ENCODE results near the gene SNIP1. TPM values are rescaled to one million over a fixed set of nuclear protein-coding genes. Genes with fewer than 3 reads are reported as not detected.

The SNIP1 gene
- total RNA-seq, 3 donors from 2014 or later (not counting 1 experiment from before 2014, with no cell fraction given): 67.2 to 74.8 (median 68.1) TPM

DNA sequence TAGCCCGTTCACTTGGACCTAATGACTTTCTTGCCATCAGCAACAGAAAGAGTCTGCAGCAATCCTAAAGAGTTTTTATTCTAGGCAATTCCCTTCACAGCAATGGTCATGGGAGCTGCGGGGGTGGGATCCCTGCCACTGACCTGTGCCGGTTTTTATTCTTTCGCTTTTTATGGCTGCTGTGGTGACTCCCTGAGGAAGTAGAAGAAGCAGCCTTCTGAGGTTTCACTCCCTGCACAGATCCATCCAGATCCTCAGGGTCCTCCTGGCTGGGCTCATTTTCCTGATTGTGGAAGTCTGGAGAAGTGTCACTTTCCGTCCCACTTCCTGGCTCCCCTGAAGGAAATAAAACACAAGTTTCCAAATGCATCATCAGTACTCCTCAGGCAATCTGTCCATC lies 52.4 kb downstream of the SNIP1 start:
- no peak overlapping the region for H3K4me3 ChIP-seq (ENCODE audit: low read length)
- H3K9me3 Mint-ChIP-seq: no peaks in the 10 kb centered on the region
- DNase-seq (no peak), ATAC-seq (no peak)
- TF ChIP-seq, protein P1, sequence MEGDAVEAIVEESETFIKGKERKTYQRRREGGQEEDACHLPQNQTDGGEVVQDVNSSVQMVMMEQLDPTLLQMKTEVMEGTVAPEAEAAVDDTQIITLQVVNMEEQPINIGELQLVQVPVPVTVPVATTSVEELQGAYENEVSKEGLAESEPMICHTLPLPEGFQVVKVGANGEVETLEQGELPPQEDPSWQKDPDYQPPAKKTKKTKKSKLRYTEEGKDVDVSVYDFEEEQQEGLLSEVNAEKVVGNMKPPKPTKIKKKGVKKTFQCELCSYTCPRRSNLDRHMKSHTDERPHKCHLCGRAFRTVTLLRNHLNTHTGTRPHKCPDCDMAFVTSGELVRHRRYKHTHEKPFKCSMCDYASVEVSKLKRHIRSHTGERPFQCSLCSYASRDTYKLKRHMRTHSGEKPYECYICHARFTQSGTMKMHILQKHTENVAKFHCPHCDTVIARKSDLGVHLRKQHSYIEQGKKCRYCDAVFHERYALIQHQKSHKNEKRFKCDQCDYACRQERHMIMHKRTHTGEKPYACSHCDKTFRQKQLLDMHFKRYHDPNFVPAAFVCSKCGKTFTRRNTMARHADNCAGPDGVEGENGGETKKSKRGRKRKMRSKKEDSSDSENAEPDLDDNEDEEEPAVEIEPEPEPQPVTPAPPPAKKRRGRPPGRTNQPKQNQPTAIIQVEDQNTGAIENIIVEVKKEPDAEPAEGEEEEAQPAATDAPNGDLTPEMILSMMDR (IDR thresholded peaks at IDR 0.05): no peak
- 100% methylated on average over 5 of the region's 5 CpGs for WGBS (ENCODE audit: insufficient coverage)
- H3K9me3 ChIP-seq (ENCODE audit: control insufficient read depth, insufficient read depth, low read length): no peaks in the 10 kb centered on the region
- no peak overlapping the region for H3K27ac Mint-ChIP-seq
- peaks cover 21% of the 10 kb centered on the region for H3K36me3 Mint-ChIP-seq
- H3K4me3 Mint-ChIP-seq: no peak overlapping the region
- intact Hi-C loops (cut with micrococcal nuclease): no loop called here
- no peak overlapping the region for H3K27ac ChIP-seq (ENCODE audit: low read length)
- peaks cover 54% of the 10 kb centered on the region for H3K36me3 ChIP-seq (ENCODE audit: control insufficient read depth, insufficient read depth, low read length)
- peaks cover 0 to 12% of the 10 kb centered on the region in 2 donors for H3K4me1 Mint-ChIP-seq
- no peaks in the 10 kb centered on the region for H3K27me3 ChIP-seq (ENCODE audit: control insufficient read depth, insufficient read depth, low read length)
- no peaks in the 10 kb centered on the region for H3K4me1 ChIP-seq (ENCODE audit: control insufficient read depth, insufficient read depth, low read length)
- no peaks in the 10 kb centered on the region for H3K27me3 Mint-ChIP-seq (ENCODE audit: low read depth in 2 of 2)

DNA sequence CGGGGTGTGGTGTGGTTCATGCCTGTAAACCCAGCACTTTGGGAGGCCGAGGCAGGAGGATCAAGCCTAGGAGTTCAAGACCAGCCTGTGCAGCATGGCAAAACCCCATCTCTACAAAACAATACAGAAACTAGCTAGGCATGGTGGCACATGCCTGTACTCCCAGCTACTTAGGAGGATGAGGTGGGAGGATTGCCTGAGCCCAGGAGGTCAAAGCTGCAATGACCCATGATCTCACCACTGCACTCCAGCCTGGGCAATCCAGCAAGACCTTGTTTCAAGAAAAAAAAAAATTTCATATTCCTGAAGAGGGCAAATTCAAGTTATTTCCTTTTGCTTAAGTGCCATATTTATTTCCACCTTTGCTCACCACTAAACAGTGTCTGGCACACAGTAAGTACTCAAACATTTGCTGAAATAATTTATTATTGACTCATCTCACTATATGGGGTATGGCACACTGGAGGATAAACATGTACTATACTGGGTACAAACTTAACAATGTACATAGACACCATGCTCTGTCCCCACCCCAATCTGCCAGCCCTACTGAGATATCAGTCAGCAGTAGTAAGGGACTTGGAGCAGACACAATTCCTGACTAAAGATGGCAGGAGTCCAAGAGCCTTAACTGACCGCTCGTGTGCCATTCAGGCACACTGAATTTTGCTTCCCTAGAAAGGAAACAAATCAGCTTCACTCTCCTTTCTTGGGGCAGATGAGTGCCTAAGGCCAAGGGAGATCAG lies 55.0 kb downstream of the SNIP1 start:
- TF ChIP-seq, protein P1 (IDR thresholded peaks at IDR 0.05): no peak
- H3K9me3 Mint-ChIP-seq: no peaks in the 10 kb centered on the region
- H3K9me3 ChIP-seq (ENCODE audit: control insufficient read depth, insufficient read depth, low read length): no peaks in the 10 kb centered on the region
- H3K4me3 ChIP-seq (ENCODE audit: low read length): no peak overlapping the region
- H3K4me3 Mint-ChIP-seq: no peak overlapping the region
- H3K4me1 ChIP-seq (ENCODE audit: control insufficient read depth, insufficient read depth, low read length): no peaks in the 10 kb centered on the region
- no peak for ATAC-seq
- no peak for DNase-seq
- 100% methylated on average over 4 of the region's 4 CpGs for WGBS (ENCODE audit: insufficient coverage)
- intact Hi-C loops (cut with micrococcal nuclease): no loop called here
- H3K36me3 ChIP-seq (ENCODE audit: control insufficient read depth, insufficient read depth, low read length): peaks cover 54% of the 10 kb centered on the region
- H3K27ac Mint-ChIP-seq: no peak overlapping the region
- H3K27ac ChIP-seq (ENCODE audit: low read length): no peak overlapping the region
- H3K36me3 Mint-ChIP-seq: peaks cover 21% of the 10 kb centered on the region
- H3K27me3 ChIP-seq (ENCODE audit: control insufficient read depth, insufficient read depth, low read length): no peaks in the 10 kb centered on the region
- peaks cover 0 to 8% of the 10 kb centered on the region in 2 donors for H3K4me1 Mint-ChIP-seq
- H3K27me3 Mint-ChIP-seq (ENCODE audit: low read depth in 2 of 2): no peaks in the 10 kb centered on the region

DNA sequence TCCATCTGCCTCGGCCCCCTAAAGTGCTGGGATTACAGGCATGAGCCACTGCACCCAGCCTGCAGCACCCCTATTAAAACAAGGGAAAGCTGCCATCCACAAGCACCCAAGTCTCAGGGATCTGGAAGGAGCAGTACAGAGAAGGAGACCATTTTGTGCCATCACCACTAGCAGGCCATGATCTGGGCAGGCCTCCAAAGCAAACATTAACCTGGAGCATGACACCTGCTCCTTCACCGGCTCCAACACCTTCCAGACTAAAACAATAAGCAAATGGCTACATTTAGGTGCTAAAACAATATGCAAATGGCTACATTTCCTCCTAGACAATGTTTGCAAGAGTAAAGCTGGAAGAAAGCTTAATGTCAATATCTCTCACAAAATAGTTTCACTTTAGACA lies 56.3 kb downstream of the SNIP1 start:
- Histone ChIP-seq H3K27me3 (ENCODE audit: control insufficient read depth, insufficient read depth, low read length) (no peaks in the 10 kb centered on the region), H3K36me3 (ENCODE audit: control insufficient read depth, insufficient read depth, low read length) (peaks cover 54% of the 10 kb centered on the region), H3K4me1 (ENCODE audit: control insufficient read depth, insufficient read depth, low read length) (no peaks in the 10 kb centered on the region), H3K9me3 (ENCODE audit: control insufficient read depth, insufficient read depth, low read length) (no peaks in the 10 kb centered on the region), H3K4me3 (ENCODE audit: low read length) (no peak overlapping the region), H3K27ac (ENCODE audit: low read length) (no peak overlapping the region)
- no peak for DNase-seq
- peaks cover 31% of the 10 kb centered on the region for H3K36me3 Mint-ChIP-seq
- 95% methylated on average over 2 of the region's 2 CpGs for WGBS (ENCODE audit: insufficient coverage)
- H3K9me3 Mint-ChIP-seq: no peaks in the 10 kb centered on the region
- H3K27me3 Mint-ChIP-seq (ENCODE audit: low read depth in 2 of 2): no peaks in the 10 kb centered on the region
- peaks cover 0 to 8% of the 10 kb centered on the region in 2 donors for H3K4me1 Mint-ChIP-seq
- H3K4me3 Mint-ChIP-seq: no peak overlapping the region
- ATAC-seq: no peak
- TF ChIP-seq, protein P1 (IDR thresholded peaks at IDR 0.05): no peak
- H3K27ac Mint-ChIP-seq: no peak overlapping the region
- intact Hi-C loops (cut with micrococcal nuclease): no loop called here

DNA sequence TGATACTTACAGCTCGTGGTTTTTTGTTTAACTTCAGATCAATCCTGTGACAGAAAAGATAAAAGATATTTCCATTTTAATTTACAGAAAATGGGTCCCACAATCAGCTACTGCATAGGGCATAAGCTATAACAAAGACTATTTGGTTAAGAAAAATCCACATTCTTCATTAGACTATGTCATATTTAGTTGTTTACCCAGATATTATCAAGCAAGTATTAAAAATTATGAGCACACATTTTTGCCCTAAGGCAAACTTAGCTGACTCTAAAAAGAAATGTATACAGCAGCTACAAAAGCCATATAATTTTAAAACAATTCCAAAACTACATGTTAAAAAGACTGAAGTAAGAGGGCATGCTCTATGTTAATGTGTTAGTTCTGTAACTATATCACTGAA lies 58.2 kb downstream of the SNIP1 start:
- H3K27ac ChIP-seq (ENCODE audit: low read length): no peak overlapping the region
- ATAC-seq (no peak), DNase-seq (no peak)
- H3K4me3 ChIP-seq (ENCODE audit: low read length): no peak overlapping the region
- H3K27ac Mint-ChIP-seq: no peak overlapping the region
- no peaks in the 10 kb centered on the region for H3K27me3 ChIP-seq (ENCODE audit: control insufficient read depth, insufficient read depth, low read length)
- H3K36me3 Mint-ChIP-seq: peaks cover 21% of the 10 kb centered on the region
- no peaks in the 10 kb centered on the region for H3K27me3 Mint-ChIP-seq (ENCODE audit: low read depth in 2 of 2)
- no peak overlapping the region for H3K4me3 Mint-ChIP-seq
- 100% methylated on average over 1 of the region's 1 CpG for WGBS (ENCODE audit: insufficient coverage)
- H3K4me1 ChIP-seq (ENCODE audit: control insufficient read depth, insufficient read depth, low read length): no peaks in the 10 kb centered on the region
- TF ChIP-seq, protein P1 (IDR thresholded peaks at IDR 0.05): no peak
- peaks cover 50% of the 10 kb centered on the region for H3K36me3 ChIP-seq (ENCODE audit: control insufficient read depth, insufficient read depth, low read length)
- H3K4me1 Mint-ChIP-seq: peaks cover 0 to 3% of the 10 kb centered on the region in 2 donors
- H3K9me3 ChIP-seq (ENCODE audit: control insufficient read depth, insufficient read depth, low read length): no peaks in the 10 kb centered on the region
- intact Hi-C loops (cut with micrococcal nuclease): no loop called here
- no peaks in the 10 kb centered on the region for H3K9me3 Mint-ChIP-seq

Measured in natural killer cell (primary cell).